Measurements from ENCODE around the gene CCNL1. TPM values are rescaled to one million over a fixed set of nuclear protein-coding genes. Genes with fewer than 3 reads are reported as not detected.

The CCNL1 gene
- total RNA-seq: 100 to 1,000 TPM in 1 of 2 donors, 10 to 100 TPM in 1; 97.4 to 128 TPM
- 100 TPM for polyA plus RNA-seq (2013, experiment 1 of 2)
- polyA plus RNA-seq (2013, experiment 2 of 2): 80.9 TPM
- long read RNA-seq, experiment 1, full-length matches to known transcripts: 15 of 24 reads
- long read RNA-seq, experiment 1, partial matches to known transcripts: 2 of 24 reads
- long read RNA-seq, experiment 1, other reads (novel, unspliced or antisense): 7 of 24 reads
- long read RNA-seq, experiment 2, full-length matches to known transcripts: 31 of 61 reads
- long read RNA-seq, experiment 2, partial matches to known transcripts: 4 of 61 reads
- long read RNA-seq, experiment 2, other reads (novel, unspliced or antisense): 26 of 61 reads
- long read RNA-seq, experiment 3, full-length matches to known transcripts: 22 of 93 reads
- long read RNA-seq, experiment 3, partial matches to known transcripts: 39 of 93 reads
- long read RNA-seq, experiment 3, other reads (novel, unspliced or antisense): 32 of 93 reads
- long read RNA-seq, experiment 4, transcript CCNL1-202 (11 exons, 2,388 nt): major isoform, 18 of 30 reads
- long read RNA-seq, experiment 4, partial matches to known transcripts: 6 of 30 reads
- long read RNA-seq, experiment 4, other reads (novel, unspliced or antisense): 5 of 30 reads

GRCh38 chr3:157159762-157160657, at the start of gene CCNL1:
CCNL1 (minus strand) TSS chr3:157160147; CDS start chr3:157160094, 53 bp downstream.
- WGBS, 2 experiments (ENCODE audit: insufficient coverage in 1 of 2, insufficient read length in 1 of 2): 1% methylated on average over 34 to 88 of the region's 88 CpGs
- Mint-ChIP-seq H3K27ac (peak within 1 kb of the TSS; percentile 96), H3K9me3 (no peaks in the 10 kb centered on the region), H3K4me3 (peak within 1 kb of the TSS; percentile 88), H3K27me3 (ENCODE audit: insufficient read depth) (no peaks in the 10 kb centered on the region), H3K4me1 (peaks cover 42% of the 10 kb centered on the region), H3K36me3 (ENCODE audit: low read depth) (peaks cover 38% of the 10 kb centered on the region)
- H3K9ac ChIP-seq (ENCODE audit: extremely low read depth, low read length, poor library complexity, severe bottlenecking): peak within 1 kb of the TSS; percentile 98
- no peak for TF ChIP-seq CTCF (conservative IDR thresholded peaks at IDR 0.05)
- H3K9me3 ChIP-seq (ENCODE audit: control insufficient read depth, low read length): no peaks in the 10 kb centered on the region
- DNase-seq: peak; percentile 96
- peaks cover 41% of the 10 kb centered on the region for H3K36me3 ChIP-seq (ENCODE audit: control insufficient read depth, insufficient read depth, low read length)
- H3K4me1 ChIP-seq (ENCODE audit: control insufficient read depth, insufficient read depth, low read length): no peaks in the 10 kb centered on the region
- no peaks in the 10 kb centered on the region for H3K27me3 ChIP-seq (ENCODE audit: control insufficient read depth, insufficient read depth, low read length, poor library complexity, severe bottlenecking)
- H3K4me3 ChIP-seq (ENCODE audit: low read length): peak within 1 kb of the TSS; percentile 97
- H3K27ac ChIP-seq (ENCODE audit: low read depth, low read length): peak within 1 kb of the TSS; percentile 98

GRCh38 chr3:157204880-157205279, 44.9 kb upstream of the CCNL1 start:
- WGBS, 2 experiments (ENCODE audit: insufficient coverage in 1 of 2, insufficient read length in 1 of 2): 95 to 100% methylated on average over 1 of the region's 1 CpG

More at GRCh38 chr3:157204880-157205279, 44.9 kb upstream of the CCNL1 start:
- H3K4me3 Mint-ChIP-seq: no peak overlapping the region
- TF ChIP-seq CTCF (conservative IDR thresholded peaks at IDR 0.05): no peak
- no peak overlapping the region for H3K4me3 ChIP-seq (ENCODE audit: low read length)
- peaks cover 5% of the 10 kb centered on the region for H3K4me1 Mint-ChIP-seq
- H3K27me3 Mint-ChIP-seq (ENCODE audit: insufficient read depth): no peaks in the 10 kb centered on the region
- no peaks in the 10 kb centered on the region for H3K27me3 ChIP-seq (ENCODE audit: control insufficient read depth, insufficient read depth, low read length, poor library complexity, severe bottlenecking)
- no peak overlapping the region for H3K27ac ChIP-seq (ENCODE audit: low read depth, low read length)
- H3K4me1 ChIP-seq (ENCODE audit: control insufficient read depth, insufficient read depth, low read length): no peaks in the 10 kb centered on the region
- no peak overlapping the region for H3K27ac Mint-ChIP-seq
- no peak for DNase-seq
- H3K9ac ChIP-seq (ENCODE audit: extremely low read depth, low read length, poor library complexity, severe bottlenecking): no peak overlapping the region
- no peaks in the 10 kb centered on the region for H3K36me3 ChIP-seq (ENCODE audit: control insufficient read depth, insufficient read depth, low read length)
- H3K36me3 Mint-ChIP-seq (ENCODE audit: low read depth): no peaks in the 10 kb centered on the region
- H3K9me3 Mint-ChIP-seq: no peaks in the 10 kb centered on the region
- no peaks in the 10 kb centered on the region for H3K9me3 ChIP-seq (ENCODE audit: control insufficient read depth, low read length)

Measured in endodermal cell (in vitro differentiated cells).